Common myeloid progenitor, CD34-positive (primary cell): ENCODE results near the gene VPS26A.

Experiments used
- CTCF ChIA-PET: fragments of 350-600 bp; sonication (Branson Sonifier 250); formaldehyde crosslinking; loops from one replicate; lab custom pipeline; 2021; ENCODE audit warnings: antibody characterized with exemption; lab: Charles Lee
- POLR2A ChIA-PET: fragments of 350-600 bp; sonication (Branson Sonifier 250); formaldehyde crosslinking; loops from one replicate; lab custom pipeline; 2021; ENCODE audit warnings: antibody characterized with exemption; lab: Charles Lee
- DNase-seq, 3 donors: peaks; one replicate each; pipeline versions ENCODE4 v3.0.0 to v3.0.0-alpha.2; 2013
- H3K27ac ChIP-seq, 2 experiments: 1 replicate in 1 of 2; 2 replicates in 1 of 2; pipeline ENCODE4 v1.7.0; 2013; ENCODE audit warnings: inconsistent platforms in 2 of 2, low read length in 2 of 2, mild to moderate bottlenecking in 2 of 2, low read depth in 1 of 2, moderate library complexity in 1 of 2; ENCODE audit not compliant: severe bottlenecking in 2 of 2, insufficient read depth in 1 of 2, poor library complexity in 1 of 2
- H3K27me3 ChIP-seq, 5 experiments: replicated peaks in 2 of 5; 1 replicate in 3 of 5; 2 replicates in 2 of 5; pipeline versions ENCODE4 v1.6.1 to v1.7.0; 2013; ENCODE audit warnings: low read length in 4 of 5, mild to moderate bottlenecking in 2 of 5, moderate library complexity in 2 of 5, inconsistent platforms in 1 of 5; ENCODE audit not compliant: insufficient read depth in 5 of 5, control insufficient read depth in 4 of 5
- H3K36me3 ChIP-seq, 4 experiments: 1 replicate in 2 of 4; 2 replicates in 2 of 4; pipeline versions ENCODE4 v1.6.1 to v1.7.0; 2013; ENCODE audit warnings: low read length in 3 of 4, control low read depth in 1 of 4, mild to moderate bottlenecking in 1 of 4; ENCODE audit not compliant: control insufficient read depth in 4 of 4, insufficient read depth in 4 of 4
- H3K4me1 ChIP-seq, 4 experiments: 1 replicate in 3 of 4; 2 replicates in 1 of 4; pipeline versions ENCODE4 v1.6.1 to v1.7.1; 2013; ENCODE audit warnings: low read length in 3 of 4, mild to moderate bottlenecking in 3 of 4, control low read depth in 1 of 4, inconsistent platforms in 1 of 4, moderate library complexity in 1 of 4; ENCODE audit not compliant: control insufficient read depth in 4 of 4, insufficient read depth in 4 of 4; ENCODE audit errors: control extremely low read depth in 1 of 4
- H3K4me3 ChIP-seq, 7 experiments: 1 replicate in 4 of 7; 2 replicates in 3 of 7; pipeline versions ENCODE4 v1.5.1 to v1.7.0; 2013; ENCODE audit warnings: mild to moderate bottlenecking in 7 of 7, low read length in 6 of 7, moderate library complexity in 6 of 7, inconsistent platforms in 2 of 7, low read depth in 2 of 7, control low read depth in 1 of 7; ENCODE audit not compliant: insufficient read depth in 4 of 7, control insufficient read depth in 1 of 7; ENCODE audit errors: extremely low read depth in 1 of 7
- H3K9me3 ChIP-seq, 5 experiments: 1 replicate in 4 of 5; 2 replicates in 1 of 5; pipeline versions ENCODE4 v1.6.1 to v1.7.1; 2013; ENCODE audit warnings: low read length in 4 of 5, mild to moderate bottlenecking in 2 of 5, inconsistent platforms in 1 of 5, low read depth in 1 of 5, moderate library complexity in 1 of 5; ENCODE audit not compliant: control insufficient read depth in 4 of 5, insufficient read depth in 2 of 5; ENCODE audit errors: control extremely low read depth in 1 of 5
- WGBS: methylation state at CpG from one replicate; pipeline ENCODE4 v1.1.5; 2013; ENCODE audit not compliant: insufficient coverage; 5-methylcytosine and 5-hydroxymethylcytosine counted together

The VPS26A gene

DNA sequence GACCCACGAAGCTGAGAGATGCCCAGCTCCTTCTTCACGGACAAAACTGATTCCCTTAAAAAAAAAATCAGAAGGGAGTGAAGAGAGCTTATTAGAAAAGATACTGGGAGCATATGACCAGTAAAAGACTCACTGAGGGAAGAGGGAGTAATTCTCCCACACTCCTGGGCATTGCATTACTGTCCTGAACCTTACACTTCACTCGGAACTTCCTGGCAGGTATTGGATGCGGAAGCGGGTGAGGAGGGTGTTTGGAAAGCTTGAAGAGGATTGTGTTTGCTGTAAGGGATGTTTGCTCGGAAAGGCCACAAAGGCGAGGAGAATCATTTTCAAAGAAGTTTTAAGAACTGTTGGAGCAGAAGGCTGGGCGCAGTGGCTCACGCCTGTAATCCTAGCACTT lies 96.5 kb downstream of the VPS26A start:
- Histone ChIP-seq H3K9me3 (no peaks in the 10 kb centered on the region), H3K27ac (no peak overlapping the region), H3K4me3 (no peak overlapping the region), H3K36me3 (no peaks in the 10 kb centered on the region), H3K27me3 (peaks cover 0 to 6% (median 0%) of the 10 kb centered on the region in 5 experiments), H3K4me1 (peaks cover 5 to 36% (median 28%) of the 10 kb centered on the region in 4 experiments)
- ChIA-PET CTCF (interaction anchor here (0.9 to 1.2 kb wide), 2 partner anchors 9 to 13 kb away, joined by 3 to 4 read pairs; no protein-coding TSS in a partner anchor), POLR2A (interaction anchor here (1.2 kb wide), 1 partner anchor 214 kb away, joined by 3 read pairs; no protein-coding TSS in a partner anchor)
- no peak for DNase-seq
- WGBS, result 93% methylated on average over 8 of the region's 9 CpGs
